Suppressor macrophage treated with lipopolysaccharide for 1 hour (primary cell): Measurements from ENCODE around the gene LITAFD.
"Not testable (repeated sequence)": the region's sequence is repeated elsewhere in the genome, so short reads cannot be mapped to it uniquely, and the experiment has no call there.

Experiments used
- DNase-seq, 3 donors: peaks; one replicate each; pipeline ENCODE4 v3.0.0-alpha.2; 2020 to 2022

LITAFD gene

DNA sequence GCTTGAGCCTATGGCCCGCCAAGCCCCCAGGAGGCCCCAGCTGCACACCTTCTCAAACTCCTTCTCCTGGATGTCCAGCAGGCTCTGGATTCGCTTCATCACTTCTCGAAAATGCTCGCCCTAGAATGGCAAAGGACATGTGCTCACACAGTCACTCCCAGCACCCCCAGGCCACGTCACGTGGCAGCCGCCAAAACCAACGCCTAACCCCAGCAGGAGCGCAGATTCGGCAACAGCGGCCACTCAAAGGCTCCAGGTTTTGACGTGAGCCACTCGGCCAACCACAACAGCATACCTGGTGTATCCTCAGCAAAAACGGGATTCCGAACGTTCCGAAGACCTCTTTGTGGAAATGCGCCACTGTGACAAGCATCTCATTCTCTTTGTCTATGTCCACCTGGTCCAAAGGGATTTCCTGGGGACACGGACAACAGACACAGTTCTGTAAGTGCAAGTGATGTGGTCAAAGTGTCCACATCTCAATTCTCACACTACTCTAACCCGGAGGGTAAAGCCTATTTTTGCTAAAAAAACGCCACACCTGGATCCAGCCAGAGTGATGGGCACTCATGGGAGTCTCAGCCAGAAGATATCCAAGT lies 12.7 kb downstream of the LITAFD start:
- no peak for DNase-seq

DNA sequence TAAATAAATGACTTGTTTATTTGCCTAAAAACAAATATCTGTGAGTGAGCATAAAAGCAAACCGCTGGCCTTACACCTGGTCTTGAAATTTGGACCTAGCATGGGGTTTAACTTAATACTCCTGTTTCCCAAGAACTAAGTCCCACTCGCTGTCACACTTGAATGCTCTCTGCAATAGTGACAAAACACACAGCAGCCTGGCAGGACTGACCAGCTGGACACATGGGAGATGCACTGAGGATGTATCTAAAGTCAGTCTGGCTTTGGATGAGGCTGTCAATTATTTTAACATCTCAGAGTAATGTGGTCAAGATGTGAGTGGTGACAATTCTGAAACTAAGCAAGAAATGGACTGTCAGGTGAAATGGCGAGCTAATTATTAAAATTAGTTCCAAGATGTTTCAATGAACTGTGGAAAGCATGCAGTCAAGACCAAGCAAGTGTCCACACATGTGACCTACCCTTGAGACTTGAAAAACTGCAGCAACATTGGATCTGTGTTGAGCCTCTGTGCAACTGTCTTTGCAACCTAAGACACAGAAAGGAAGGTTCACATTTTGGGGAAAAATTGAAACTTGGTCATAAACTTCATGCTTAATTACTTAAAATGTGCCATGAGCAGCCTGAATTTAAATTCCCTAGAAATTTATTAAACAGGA lies 16.6 kb downstream of the LITAFD start:
- DNase-seq = no peak

GRCh38 chr16:8899709-8900317 lies 17.7 kb downstream of the LITAFD start:
- no peak for DNase-seq

GRCh38 chr16:8900343-8900742 lies 18.2 kb downstream of the LITAFD start:
- peak in 2 of 3 donors; percentile 24 to 30 for DNase-seq

GRCh38 chr16:8901320-8901861 lies 19.2 kb downstream of the LITAFD start:
- DNase-seq = no peak

DNA sequence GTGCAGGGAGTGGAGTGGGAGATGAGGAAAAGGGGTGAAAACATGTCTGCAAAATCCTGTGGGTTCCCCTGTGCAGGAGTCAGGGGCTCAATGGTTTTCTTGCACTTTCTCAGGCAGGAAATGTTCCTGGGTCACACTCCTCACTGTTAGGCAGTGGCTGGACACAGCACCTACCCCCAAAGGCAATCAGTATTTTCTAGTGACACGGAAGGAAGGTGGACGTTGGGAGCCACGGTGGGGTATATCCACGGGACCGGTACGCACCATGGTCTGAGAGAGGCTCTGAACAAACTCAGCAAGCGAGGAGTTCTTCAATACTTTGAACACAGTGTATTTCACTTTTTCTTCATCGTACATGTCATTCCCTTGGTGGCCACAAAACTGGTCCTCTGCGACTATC lies 20.9 kb downstream of the LITAFD start:
- no peak for DNase-seq

GRCh38 chr16:8904018-8904430 lies 21.9 kb downstream of the LITAFD start:
- DNase-seq = no peak

GRCh38 chr16:8905168-8905762 lies 23.1 kb downstream of the LITAFD start:
- DNase-seq = peak; percentile 18 to 45 (median 25)

DNA sequence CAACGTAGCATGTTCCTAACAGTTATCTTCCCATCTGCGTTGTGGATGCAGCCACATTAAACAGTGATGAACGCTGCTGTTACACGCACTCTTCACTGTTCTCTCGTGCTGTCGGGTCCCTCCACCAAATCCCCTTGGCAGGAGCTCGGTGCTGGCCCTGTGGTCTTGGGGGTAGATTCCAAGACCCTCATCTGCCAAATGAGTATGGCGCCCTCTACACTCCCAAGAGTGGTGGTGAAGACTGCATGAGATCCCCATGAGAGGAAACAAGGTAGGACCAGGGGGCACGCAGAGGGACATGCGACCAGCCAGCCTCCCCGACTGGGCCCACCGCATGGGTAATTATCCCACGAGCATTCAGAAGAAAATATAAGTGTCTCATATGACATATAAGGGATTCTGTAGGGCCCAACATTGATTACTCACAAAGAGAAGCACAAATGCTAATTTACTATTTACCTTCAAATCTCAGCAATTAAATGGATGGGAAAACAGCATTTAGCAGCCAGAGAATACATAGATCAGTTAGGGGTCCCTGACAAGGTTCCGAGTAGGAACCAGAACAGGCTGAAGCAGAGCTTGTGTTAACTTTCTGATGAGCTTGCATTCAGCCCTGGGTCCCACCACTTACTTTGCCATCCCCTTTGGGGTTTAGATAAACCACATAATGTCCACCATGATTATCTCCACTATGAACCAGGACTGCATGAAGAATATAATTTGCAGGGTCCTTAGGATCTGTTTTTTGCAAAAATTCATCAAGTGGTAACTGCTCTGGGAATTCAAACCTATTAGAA lies 23.8 kb downstream of the LITAFD start:
- no peak for DNase-seq

DNA sequence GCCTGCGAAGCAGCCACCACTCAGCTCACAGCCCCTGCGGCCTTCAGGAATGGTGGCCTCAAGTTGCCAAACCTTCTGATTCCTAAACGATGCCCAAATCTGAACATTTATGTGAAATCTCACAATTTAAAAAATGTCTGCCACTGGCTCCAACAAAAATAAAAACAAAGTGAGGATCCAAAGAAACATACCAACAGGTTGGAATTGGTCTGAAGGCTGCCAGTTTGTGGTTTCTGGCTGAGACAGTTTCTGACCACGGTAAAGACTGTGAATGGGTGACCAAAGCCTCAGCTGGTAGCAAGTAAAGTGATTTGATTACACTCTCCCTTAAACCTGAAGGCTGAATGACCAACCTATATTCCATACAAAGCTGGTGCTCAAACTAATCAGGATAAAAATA lies 24.9 kb downstream of the LITAFD start:
- no peak for DNase-seq

- DNase-seq = no peak
Measured at GRCh38 chr16:8908810-8909468, 26.8 kb downstream of the LITAFD start.

- DNase-seq = no peak
Measured at GRCh38 chr16:8910811-8911210, 28.7 kb downstream of the LITAFD start.

- no peak for DNase-seq
Measured at GRCh38 chr16:8912793-8913192, 30.6 kb downstream of the LITAFD start.

DNA sequence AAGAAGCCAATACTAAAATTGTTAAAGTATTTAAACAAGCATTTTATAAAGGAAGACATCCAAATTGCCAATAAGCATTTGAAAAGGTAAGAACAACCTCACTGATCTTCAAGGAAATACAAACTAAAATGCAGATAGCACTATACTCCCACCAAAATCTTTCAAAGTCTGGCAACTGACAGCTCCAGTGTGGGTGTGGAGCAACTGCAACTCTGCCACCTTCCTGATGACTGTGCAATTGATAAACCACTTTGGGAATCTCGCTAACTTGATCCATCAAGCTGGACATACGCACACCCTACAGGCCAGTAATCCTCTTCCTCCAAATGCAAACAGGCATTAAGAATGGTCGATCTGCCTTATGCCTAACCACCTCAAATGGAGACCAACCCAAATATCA lies 31.9 kb downstream of the LITAFD start:
- no peak for DNase-seq

DNA sequence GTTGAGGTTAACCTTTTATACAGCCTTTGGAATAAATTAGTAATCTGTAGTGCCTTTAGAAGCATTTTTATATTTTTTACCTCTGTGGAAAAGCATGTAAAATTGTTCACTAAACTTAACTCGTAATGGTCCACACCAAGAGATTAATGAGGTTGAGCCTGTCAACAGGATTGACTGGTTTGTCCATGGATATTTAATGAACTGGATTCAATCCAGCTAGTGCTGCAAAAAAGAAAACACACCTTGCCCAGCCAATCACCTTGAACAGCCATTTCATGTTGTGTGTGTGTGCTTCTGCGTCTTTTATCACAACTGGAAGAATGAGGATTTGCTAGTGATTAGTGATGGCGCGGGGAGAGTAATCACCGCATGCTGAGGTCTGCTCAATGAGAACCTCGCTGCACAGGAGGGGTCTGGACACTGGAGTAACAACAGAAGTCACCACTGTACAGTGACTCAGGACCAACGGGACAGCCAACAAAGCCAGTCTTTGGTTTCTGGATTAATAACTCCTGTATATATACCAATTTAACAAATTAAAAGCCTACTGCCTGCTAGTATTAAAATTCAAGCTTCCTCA lies 33.7 kb downstream of the LITAFD start:
- DNase-seq = no peak

DNA sequence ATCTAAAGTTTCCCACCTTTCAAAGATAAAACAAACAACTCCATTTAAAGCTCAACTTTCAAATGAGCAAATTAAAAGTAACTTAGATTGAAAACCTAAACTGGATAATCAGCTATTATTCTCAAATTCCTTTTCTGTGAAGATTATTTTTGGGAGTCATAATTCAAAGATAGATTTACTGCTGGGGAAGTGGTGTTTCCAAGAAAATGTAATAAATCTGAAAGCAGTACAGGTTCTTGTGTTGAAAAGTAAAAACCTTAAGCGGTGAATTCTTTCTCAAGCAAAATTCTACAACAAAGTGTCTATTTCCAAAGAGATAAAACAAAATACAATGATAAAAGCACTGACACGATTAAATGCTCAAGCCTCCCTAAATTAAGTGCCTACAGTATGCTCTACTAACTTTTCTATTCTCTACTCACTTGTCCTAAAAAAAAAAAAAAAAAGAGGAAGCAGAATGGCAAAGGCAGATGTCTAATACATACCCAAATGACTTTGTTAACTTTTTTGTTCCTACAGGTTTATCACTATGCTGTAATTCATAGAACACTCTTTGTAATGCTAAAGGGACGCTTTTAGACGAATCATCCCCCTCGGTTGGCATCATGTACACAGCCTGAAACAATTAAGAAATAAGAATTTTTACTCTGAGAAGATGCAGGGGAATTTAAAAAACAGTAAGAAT lies 34.5 kb downstream of the LITAFD start:
- DNase-seq = peak in 1 of 3 donors; percentile 19

- DNase-seq = not testable (repeated sequence)
Measured at GRCh38 chr16:8917336-8917735, 35.2 kb downstream of the LITAFD start.

DNA sequence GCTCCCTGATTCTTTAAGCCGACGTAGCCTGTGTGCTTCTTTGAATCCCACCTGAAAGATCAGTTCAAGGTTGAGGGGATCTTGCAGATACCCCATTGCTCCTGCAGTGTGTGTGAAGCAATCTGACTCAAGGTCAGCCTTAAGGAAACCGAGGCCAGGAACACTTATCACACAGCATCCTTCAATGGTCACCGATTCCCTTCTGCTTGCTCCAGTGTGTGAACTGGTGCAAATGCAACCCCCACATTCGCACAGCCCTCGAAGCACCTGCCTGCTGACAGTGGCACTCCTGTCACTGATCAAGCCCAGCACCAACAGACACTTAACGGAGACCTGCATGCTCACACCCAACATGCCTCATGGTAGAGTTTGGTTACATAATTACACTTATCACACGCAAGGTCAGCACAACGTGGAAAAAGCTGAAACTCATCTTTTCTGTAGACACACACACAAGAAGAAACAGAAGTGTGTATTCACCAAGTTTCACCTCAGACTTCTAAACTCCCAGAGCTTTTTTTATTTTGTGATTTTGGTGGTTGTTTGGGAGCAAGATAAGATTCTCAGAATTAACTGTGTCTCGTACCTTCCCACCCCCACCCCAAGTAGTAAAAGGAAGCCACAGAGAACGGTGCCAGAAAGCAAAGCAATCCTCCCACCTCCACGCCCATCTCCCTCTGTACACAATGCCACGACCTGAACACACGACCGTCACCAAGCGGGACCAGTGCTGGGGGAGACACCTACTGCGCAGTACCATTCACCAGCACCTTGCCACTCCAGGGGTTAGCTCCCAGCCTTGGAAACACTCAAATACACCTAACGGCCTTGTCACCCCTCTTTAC lies 37.2 kb downstream of the LITAFD start:
- DNase-seq = no peak

DNA sequence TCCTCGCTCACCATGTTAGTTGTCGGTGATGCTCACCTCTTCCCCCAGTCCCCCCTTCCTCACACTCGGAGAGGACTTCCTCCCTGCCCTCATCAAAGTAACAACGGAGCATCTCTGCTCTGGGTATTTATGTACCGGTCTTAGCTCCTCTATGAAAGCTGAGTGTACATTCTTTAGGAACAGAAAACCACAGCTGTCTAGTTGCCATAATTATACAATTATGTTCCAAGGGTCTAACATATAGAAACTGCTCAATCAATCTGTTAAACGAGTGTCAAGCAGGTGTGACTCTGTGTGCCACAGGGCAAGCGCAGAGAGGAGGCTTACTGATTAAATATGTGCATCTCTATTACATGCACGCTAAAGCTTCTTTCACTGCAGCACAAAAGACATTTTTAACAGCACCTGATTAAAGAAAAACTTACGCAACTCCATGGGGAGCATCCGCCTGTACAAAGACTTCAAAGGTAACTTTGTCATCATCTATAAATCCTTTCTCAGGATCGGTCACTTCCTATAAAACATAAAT lies 37.8 kb downstream of the LITAFD start:
- no peak for DNase-seq
